MM.1S (cell line): ENCODE measurements around the gene PRKAR1B.

Experiments used
- EZH2 ChIP-seq: fragments of 300-600 bp; sonication (generic); optimal IDR thresholded peaks from 2 replicates; pipeline ENCODE3; 2017; ENCODE audit warnings: low read depth, mild to moderate bottlenecking, antibody characterized with exemption, low read length, mixed read lengths
- EZH2phosphoT487 ChIP-seq: fragments of 300-600 bp; sonication (generic); IDR thresholded peaks from 2 replicates; pipeline ENCODE4 v1.6.1; 2018; ENCODE audit warnings: antibody characterized with exemption, low read length
- TF ChIP-seq, protein P1 (sequence below): fragments of 300-600 bp; sonication (generic); IDR thresholded peaks from 2 replicates; pipeline ENCODE4 v1.5.1; 2016; ENCODE audit warnings: antibody characterized with exemption, low read length, mixed read lengths

DNA sequence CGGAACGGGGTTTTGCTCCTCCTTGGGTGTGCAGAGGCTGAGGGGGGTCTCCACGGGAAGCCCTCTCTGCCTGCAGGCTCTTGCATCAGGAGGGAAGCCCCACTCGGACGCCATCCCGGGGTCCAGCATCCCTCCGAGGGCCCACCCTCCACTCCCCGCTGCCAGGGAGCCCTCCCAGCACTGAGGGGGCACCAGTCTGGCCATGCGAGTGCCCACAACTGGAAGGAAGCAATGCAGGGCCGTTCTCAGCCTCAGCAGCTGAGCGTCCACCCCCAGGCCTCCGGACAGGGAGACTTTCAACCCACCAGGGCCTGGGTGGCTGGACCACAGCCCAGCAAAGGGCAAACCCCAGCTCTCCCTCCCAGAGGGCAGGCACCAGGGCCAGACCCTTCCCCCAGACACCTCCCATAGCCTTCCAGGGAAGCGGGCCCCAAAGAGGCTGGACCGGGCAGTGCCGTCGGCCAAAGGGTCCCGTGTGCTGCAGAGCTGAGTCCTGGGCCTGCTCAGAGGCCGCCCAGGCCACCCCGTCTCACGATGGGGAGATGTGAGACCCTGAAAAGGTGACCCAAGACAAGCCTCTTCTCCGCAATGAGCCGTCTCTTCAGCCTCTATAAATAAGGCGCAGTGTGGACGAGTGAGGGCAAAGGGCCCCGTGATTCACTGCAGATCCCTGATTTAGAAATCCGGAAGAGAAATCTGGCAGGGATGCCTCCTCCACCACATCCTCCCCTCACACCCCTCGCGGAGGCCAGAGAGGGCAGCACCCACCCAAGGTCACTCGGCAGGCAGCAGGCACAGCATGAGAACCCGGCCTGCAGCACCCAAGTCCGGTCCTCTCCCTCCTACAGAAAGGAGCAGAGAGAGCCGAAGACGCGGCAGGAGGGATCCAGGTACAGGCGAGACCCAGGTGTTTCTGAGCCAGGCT lies 82.4 kb downstream of the PRKAR1B start:
- TF ChIP-seq, protein P1, sequence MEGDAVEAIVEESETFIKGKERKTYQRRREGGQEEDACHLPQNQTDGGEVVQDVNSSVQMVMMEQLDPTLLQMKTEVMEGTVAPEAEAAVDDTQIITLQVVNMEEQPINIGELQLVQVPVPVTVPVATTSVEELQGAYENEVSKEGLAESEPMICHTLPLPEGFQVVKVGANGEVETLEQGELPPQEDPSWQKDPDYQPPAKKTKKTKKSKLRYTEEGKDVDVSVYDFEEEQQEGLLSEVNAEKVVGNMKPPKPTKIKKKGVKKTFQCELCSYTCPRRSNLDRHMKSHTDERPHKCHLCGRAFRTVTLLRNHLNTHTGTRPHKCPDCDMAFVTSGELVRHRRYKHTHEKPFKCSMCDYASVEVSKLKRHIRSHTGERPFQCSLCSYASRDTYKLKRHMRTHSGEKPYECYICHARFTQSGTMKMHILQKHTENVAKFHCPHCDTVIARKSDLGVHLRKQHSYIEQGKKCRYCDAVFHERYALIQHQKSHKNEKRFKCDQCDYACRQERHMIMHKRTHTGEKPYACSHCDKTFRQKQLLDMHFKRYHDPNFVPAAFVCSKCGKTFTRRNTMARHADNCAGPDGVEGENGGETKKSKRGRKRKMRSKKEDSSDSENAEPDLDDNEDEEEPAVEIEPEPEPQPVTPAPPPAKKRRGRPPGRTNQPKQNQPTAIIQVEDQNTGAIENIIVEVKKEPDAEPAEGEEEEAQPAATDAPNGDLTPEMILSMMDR: no peak
- TF ChIP-seq EZH2 (no peak), EZH2phosphoT487 (no peak)
